OCI-LY7 (cell line): ENCODE results near the gene EMC9. TPM values are rescaled to one million over a fixed set of nuclear protein-coding genes. Genes with fewer than 3 reads are reported as not detected.

Source experiments
- BruUV-seq: library from RNA; stranded (reverse); fragments of 400-500 nt; replicated peaks from 2 replicates; lab custom pipeline; 2021; lab: Mats Ljungman, UMichigan
- CTCF ChIA-PET: fragments of 300-600 bp; sonication (Branson Sonifier 250); formaldehyde crosslinking; loops from one replicate; lab custom pipeline; 2022; ENCODE audit warnings: antibody characterized with exemption; ENCODE audit not compliant: unreplicated experiment; lab: Charles Lee
- POLR2A ChIA-PET: fragments of 300-600 bp; sonication (Branson Sonifier 250); formaldehyde crosslinking; loops from one replicate; lab custom pipeline; 2022; ENCODE audit warnings: antibody characterized with exemption; lab: Charles Lee
- DNase-seq: peaks from one replicate; pipeline ENCODE4 v3.0.0-alpha.2; 2015; ENCODE audit warnings: low spot score
- H2AFZ ChIP-seq: fragments of 200-600 bp; sonication (generic), shearing (Covaris generic); 2 replicates; pipeline ENCODE4 v1.6.1; 2014; ENCODE audit warnings: mild to moderate bottlenecking, antibody characterized with exemption, low read length, moderate library complexity
- H3K27ac ChIP-seq: fragments of 200-600 bp; sonication (generic); 2 replicates; pipeline ENCODE4 v1.5.1; 2014; ENCODE audit warnings: mixed run types, low read depth, mild to moderate bottlenecking, moderate library complexity, low read length, inconsistent platforms; ENCODE audit not compliant: poor library complexity, severe bottlenecking
- H3K36me3 ChIP-seq: fragments of 200-600 bp; sonication (generic); 2 replicates; pipeline ENCODE4 v1.6.1; 2014; ENCODE audit warnings: mild to moderate bottlenecking, antibody characterized with exemption, low read length, moderate library complexity, mixed read lengths; ENCODE audit not compliant: insufficient read depth
- H3K4me1 ChIP-seq: fragments of 200-600 bp; sonication (generic); 2 replicates; pipeline ENCODE4 v1.5.1; 2014; ENCODE audit warnings: mild to moderate bottlenecking, low read length; ENCODE audit not compliant: insufficient read depth, poor library complexity, severe bottlenecking
- H3K4me2 ChIP-seq: fragments of 200-600 bp; sonication (generic); 2 replicates; pipeline ENCODE4 v1.6.1; 2014; ENCODE audit warnings: mild to moderate bottlenecking, low read length
- H3K4me3 ChIP-seq: fragments of 200-600 bp; sonication (generic); 2 replicates; pipeline ENCODE4 v1.5.1; 2014; ENCODE audit warnings: mild to moderate bottlenecking, low read depth, low read length; ENCODE audit not compliant: poor library complexity, severe bottlenecking
- H3K79me2 ChIP-seq: fragments of 200-600 bp; sonication (generic); 2 replicates; pipeline ENCODE4 v1.6.1; 2016; ENCODE audit warnings: low read depth, mild to moderate bottlenecking, low read length, moderate library complexity, mixed read lengths; ENCODE audit not compliant: insufficient read depth
- H3K9me2 ChIP-seq: fragments of 200-600 bp; sonication (generic); 2 replicates; pipeline ENCODE4 v1.6.1; 2016; ENCODE audit warnings: mild to moderate bottlenecking, low read length, mixed read lengths; ENCODE audit not compliant: insufficient read depth
- H3K9me3 ChIP-seq: fragments of 200-600 bp; sonication (generic); 2 replicates; pipeline ENCODE4 v1.6.1; 2014; ENCODE audit warnings: mild to moderate bottlenecking, mixed run types, low read length, mixed read lengths
- H4K20me1 ChIP-seq: fragments of 200-600 bp; sonication (generic); 2 replicates; pipeline ENCODE4 v1.6.1; 2014; ENCODE audit warnings: mild to moderate bottlenecking, antibody characterized with exemption, low read length, moderate library complexity, mixed read lengths; ENCODE audit not compliant: insufficient read depth
- CTCF ChIP-seq: fragments of 200-600 bp; sonication (generic); conservative IDR thresholded peaks from 2 replicates; pipeline ENCODE4 v1.5.1; 2014; ENCODE audit warnings: mild to moderate bottlenecking, antibody characterized with exemption, low read length, moderate library complexity, mixed read lengths
- EZH2phosphoT487 ChIP-seq: fragments of 200-600 bp; sonication (generic); IDR thresholded peaks from 2 replicates; pipeline ENCODE4 v1.6.1; 2018; ENCODE audit warnings: low read depth, borderline replicate concordance, mild to moderate bottlenecking, mixed run types, antibody characterized with exemption, low read length, moderate library complexity, mixed read lengths
- intact Hi-C: fragments of 100-400 bp; cut with micrococcal nuclease; formaldehyde crosslinking; loops from one replicate; pipeline ENCODE4 v1.10.0; 2022; ENCODE audit not compliant: unreplicated experiment
- total RNA-seq, 2 experiments: library from RNA; depleted of rRNA in 1 of 2; stranded (reverse); fragments of >200 nt in 1 of 2; shearing (Covaris generic) in 1 of 2; gene quantifications; 2 replicates each; pipeline ENCODE4 v1.2.3, GENCODE V29; 2014 to 2022

EMC9 gene
- total RNA-seq, 2 experiments from 2014 or later: 72.0 to 74.8 TPM

DNA sequence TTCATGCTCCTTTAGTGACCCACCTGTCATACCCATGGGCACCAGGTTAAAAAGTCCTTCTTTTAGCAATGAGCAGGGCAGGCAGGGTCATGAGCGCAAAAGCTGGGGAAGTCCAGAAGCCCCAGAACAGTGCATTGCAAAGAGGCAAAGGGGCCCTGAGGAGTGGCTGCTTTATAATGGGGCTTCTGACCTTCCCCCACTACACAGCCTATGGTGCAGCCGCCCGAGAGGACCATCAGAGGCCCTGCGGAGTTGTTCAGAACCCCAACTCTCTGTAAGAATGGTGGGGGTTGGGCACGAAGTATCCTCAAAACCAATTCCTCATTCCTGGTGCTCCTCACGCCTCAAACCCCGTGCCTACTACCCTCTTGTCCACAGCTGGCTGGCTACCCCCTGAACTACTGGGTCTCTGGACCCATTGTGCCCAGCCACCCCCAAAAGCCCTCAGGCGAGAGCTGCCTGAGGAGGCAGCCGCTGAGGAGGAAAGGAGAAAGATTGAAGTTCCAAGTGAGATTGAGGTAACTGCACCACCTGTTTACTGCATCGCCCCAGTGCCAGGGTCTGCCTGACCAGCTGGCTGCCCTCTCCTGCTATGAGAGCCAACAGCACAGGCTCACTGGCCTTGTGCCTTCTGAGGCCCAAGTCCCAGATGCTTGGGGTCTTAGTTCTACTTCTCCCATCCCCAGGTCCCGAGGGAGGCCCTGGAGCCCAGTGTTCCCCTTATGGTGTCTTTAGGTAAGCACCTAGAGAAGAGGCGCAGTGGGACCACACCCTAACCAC, 37.2 kb upstream of the EMC9 start:
- no peaks in the 10 kb centered on the region for H3K4me1 ChIP-seq
- H3K4me3 ChIP-seq: no peak overlapping the region
- H3K79me2 ChIP-seq: no peaks in the 10 kb centered on the region
- no peaks in the 10 kb centered on the region for H3K9me2 ChIP-seq
- H3K4me2 ChIP-seq: no peak overlapping the region
- no peaks in the 10 kb centered on the region for H4K20me1 ChIP-seq
- no peak overlapping the region for H2AFZ ChIP-seq
- ChIA-PET CTCF (no interaction called here), POLR2A (no interaction called here)
- BruUV-seq: no TSS peak
- intact Hi-C loops: no loop called here
- DNase-seq: no peak
- no peaks in the 10 kb centered on the region for H3K9me3 ChIP-seq
- H3K27ac ChIP-seq: no peak overlapping the region
- peaks cover 51% of the 10 kb centered on the region for H3K36me3 ChIP-seq
- no peak for TF ChIP-seq EZH2phosphoT487
- no peak for TF ChIP-seq CTCF

DNA sequence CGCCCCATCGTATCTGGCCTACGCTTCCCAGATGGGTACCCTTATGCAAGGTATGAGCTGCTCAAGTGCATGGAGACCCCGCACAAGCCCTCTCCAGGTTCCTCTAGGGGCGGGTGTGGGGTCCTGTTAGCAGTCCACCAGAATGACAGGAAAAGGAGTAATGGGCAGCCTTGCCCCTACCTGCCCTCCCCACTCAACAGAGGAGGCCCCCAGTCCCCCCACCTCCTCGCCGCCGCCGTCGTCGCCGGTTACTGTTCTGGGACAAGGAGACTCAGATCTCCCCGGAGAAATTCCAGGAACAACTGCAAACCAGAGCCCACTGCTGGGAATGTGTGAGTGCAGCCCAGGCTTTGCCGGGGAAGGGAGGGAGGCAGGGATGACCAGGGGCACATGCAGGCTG, 36.5 kb upstream of the EMC9 start:
- ChIA-PET POLR2A (interaction anchor here (1.1 kb wide), 1 partner anchor 10 kb away, joined by 4 read pairs; no protein-coding TSS in a partner anchor), CTCF (no interaction called here)
- DNase-seq: no peak
- no peak overlapping the region for H2AFZ ChIP-seq
- intact Hi-C loops: no loop called here
- H3K9me2 ChIP-seq: no peaks in the 10 kb centered on the region
- H3K36me3 ChIP-seq: peaks cover 44% of the 10 kb centered on the region
- no peaks in the 10 kb centered on the region for H3K9me3 ChIP-seq
- no peaks in the 10 kb centered on the region for H3K79me2 ChIP-seq
- H4K20me1 ChIP-seq: no peaks in the 10 kb centered on the region
- no peak overlapping the region for H3K27ac ChIP-seq
- H3K4me3 ChIP-seq: no peak overlapping the region
- TF ChIP-seq CTCF (no peak), EZH2phosphoT487 (no peak)
- H3K4me1 ChIP-seq: no peaks in the 10 kb centered on the region
- H3K4me2 ChIP-seq: no peak overlapping the region
- BruUV-seq: no TSS peak
